ENCODE data around the gene SGPP1. TPM values are rescaled to one million over a fixed set of nuclear protein-coding genes. Genes with fewer than 3 reads are reported as not detected.
"Not testable (repeated sequence)": the region's sequence is repeated elsewhere in the genome, so short reads cannot be mapped to it uniquely, and the experiment has no call there.

Gene SGPP1
- total RNA-seq, 1 experiment from 2014 or later, result 20.8 TPM

DNA sequence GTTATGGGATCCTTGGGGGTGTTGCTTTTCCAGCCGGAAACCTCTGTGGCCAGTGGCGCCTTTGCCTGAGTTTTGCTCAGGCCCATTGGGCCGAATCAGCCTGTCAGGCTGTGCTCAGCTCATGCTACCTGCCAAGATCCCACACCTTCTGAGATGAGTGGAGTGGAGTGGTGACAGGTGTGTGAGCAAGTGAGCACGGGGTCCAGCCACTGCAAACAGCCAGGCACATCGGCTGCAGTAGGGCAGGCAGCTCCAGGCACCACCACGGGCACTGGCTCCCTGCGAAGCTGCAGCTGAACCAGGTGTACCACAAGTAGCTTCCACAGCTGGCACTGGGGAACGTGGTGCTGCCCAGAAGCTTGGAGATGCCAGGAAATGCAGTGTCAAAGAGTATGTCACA, 65.1 kb downstream of the SGPP1 start:
- Mint-ChIP-seq H3K36me3 (ENCODE audit: insufficient read depth, unreplicated experiment) (peaks cover 10% of the 10 kb centered on the region), H3K4me1 (ENCODE audit: insufficient read depth, unreplicated experiment) (peaks cover 6% of the 10 kb centered on the region), H3K27ac (ENCODE audit: low read depth, unreplicated experiment) (no peak overlapping the region), H3K4me3 (ENCODE audit: unreplicated experiment) (no peak overlapping the region), H3K27me3 (ENCODE audit: insufficient read depth, unreplicated experiment) (no peaks in the 10 kb centered on the region), H3K9me3 (ENCODE audit: unreplicated experiment) (no peaks in the 10 kb centered on the region)
- no peak for DNase-seq (ENCODE audit: unreplicated experiment)
- ChIA-PET CTCF (interaction anchor here (0.7 to 1.1 kb wide), 3 partner anchors 19 to 274 kb away, joined by 3 to 4 read pairs (median 4); partner anchors contain the start of gene WDR89), POLR2A (interaction anchor here (0.8 to 1.0 kb wide), 3 partner anchors 12 to 54 kb away, joined by 3 to 5 read pairs (median 4); partner anchors contain the start of gene WDR89)
- TF ChIP-seq, protein P1, sequence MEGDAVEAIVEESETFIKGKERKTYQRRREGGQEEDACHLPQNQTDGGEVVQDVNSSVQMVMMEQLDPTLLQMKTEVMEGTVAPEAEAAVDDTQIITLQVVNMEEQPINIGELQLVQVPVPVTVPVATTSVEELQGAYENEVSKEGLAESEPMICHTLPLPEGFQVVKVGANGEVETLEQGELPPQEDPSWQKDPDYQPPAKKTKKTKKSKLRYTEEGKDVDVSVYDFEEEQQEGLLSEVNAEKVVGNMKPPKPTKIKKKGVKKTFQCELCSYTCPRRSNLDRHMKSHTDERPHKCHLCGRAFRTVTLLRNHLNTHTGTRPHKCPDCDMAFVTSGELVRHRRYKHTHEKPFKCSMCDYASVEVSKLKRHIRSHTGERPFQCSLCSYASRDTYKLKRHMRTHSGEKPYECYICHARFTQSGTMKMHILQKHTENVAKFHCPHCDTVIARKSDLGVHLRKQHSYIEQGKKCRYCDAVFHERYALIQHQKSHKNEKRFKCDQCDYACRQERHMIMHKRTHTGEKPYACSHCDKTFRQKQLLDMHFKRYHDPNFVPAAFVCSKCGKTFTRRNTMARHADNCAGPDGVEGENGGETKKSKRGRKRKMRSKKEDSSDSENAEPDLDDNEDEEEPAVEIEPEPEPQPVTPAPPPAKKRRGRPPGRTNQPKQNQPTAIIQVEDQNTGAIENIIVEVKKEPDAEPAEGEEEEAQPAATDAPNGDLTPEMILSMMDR (IDR thresholded peaks at IDR 0.05; ENCODE audit: unreplicated experiment), result no peak
- no TSS peak for BruUV-seq (replicated peaks)
- intact Hi-C loops (cut with micrococcal nuclease), result no loop called here

DNA sequence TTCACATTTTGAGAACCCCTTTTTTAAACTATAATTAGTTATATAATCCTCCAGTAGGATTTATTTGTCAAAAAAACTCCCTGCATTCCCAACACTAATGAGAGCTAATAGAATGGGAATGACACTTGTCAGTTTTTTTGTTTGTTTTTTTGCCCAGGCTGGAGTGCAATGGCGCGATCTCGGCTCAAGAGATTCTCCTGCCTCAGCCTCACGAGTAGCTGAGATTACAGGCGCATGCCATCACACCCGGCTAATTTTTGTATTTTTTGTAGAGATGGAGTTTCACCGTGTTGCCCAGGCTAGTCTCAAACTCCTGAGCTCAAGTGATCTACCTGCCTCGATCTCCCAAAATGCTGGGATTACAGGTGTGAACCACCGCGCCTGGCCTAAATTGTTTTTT, 66.0 kb downstream of the SGPP1 start:
- BruUV-seq (replicated peaks); H3K4me1 Mint-ChIP-seq (ENCODE audit: insufficient read depth, unreplicated experiment); intact Hi-C loops (cut with micrococcal nuclease); H3K36me3 Mint-ChIP-seq (ENCODE audit: insufficient read depth, unreplicated experiment); H3K27me3 Mint-ChIP-seq (ENCODE audit: insufficient read depth, unreplicated experiment); H3K27ac Mint-ChIP-seq (ENCODE audit: low read depth, unreplicated experiment); DNase-seq (ENCODE audit: unreplicated experiment); H3K4me3 Mint-ChIP-seq (ENCODE audit: unreplicated experiment); H3K9me3 Mint-ChIP-seq (ENCODE audit: unreplicated experiment): not testable (repeated sequence)
- POLR2A ChIA-PET, result interaction anchor here (0.8 to 2.1 kb wide), 2 partner anchors 9 to 20 kb away, joined by 3 to 6 read pairs; partner anchors contain the start of gene WDR89
- CTCF ChIA-PET, result interaction anchor here (0.7 kb wide), 1 partner anchor 8 kb away, joined by 3 read pairs; no protein-coding TSS in a partner anchor

DNA sequence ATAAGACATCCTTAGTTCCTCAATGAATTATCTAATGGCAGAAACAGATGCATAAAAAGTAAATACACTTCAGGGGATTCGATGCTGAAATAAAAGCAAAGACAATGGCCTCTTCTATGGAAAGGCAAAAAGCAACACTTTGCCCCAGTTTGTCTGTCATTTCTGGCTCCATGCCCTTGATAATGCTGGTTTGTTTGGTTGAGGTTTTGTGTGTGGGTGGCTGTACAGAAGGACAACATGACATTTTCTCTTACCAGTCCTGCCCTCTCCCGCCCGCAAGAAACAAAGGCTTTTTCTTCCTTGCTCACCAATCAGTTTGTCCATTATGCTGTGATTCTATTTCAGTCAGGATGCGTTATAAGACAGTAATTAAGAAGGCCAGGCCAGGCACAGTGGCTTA, 68.1 kb downstream of the SGPP1 start:
- intact Hi-C loops (cut with micrococcal nuclease), result no loop called here
- no peak for DNase-seq (ENCODE audit: unreplicated experiment)
- ChIA-PET POLR2A (interaction anchor here (2.1 kb wide), 1 partner anchor 18 kb away, joined by 6 read pairs; the partner anchor contains the start of gene WDR89), CTCF (interaction anchor here (0.6 to 1.0 kb wide), 2 partner anchors 9 to 1491 kb away, joined by 3 to 5 read pairs; no protein-coding TSS in a partner anchor)
- Mint-ChIP-seq H3K27ac (ENCODE audit: low read depth, unreplicated experiment) (no peak overlapping the region), H3K36me3 (ENCODE audit: insufficient read depth, unreplicated experiment) (peaks cover 10% of the 10 kb centered on the region), H3K4me3 (ENCODE audit: unreplicated experiment) (no peak overlapping the region), H3K27me3 (ENCODE audit: insufficient read depth, unreplicated experiment) (no peaks in the 10 kb centered on the region), H3K9me3 (ENCODE audit: unreplicated experiment) (no peaks in the 10 kb centered on the region), H3K4me1 (ENCODE audit: insufficient read depth, unreplicated experiment) (peaks cover 5% of the 10 kb centered on the region)
- no TSS peak for BruUV-seq (replicated peaks)
- TF ChIP-seq, protein P1 (IDR thresholded peaks at IDR 0.05; ENCODE audit: unreplicated experiment), result no peak

DNA sequence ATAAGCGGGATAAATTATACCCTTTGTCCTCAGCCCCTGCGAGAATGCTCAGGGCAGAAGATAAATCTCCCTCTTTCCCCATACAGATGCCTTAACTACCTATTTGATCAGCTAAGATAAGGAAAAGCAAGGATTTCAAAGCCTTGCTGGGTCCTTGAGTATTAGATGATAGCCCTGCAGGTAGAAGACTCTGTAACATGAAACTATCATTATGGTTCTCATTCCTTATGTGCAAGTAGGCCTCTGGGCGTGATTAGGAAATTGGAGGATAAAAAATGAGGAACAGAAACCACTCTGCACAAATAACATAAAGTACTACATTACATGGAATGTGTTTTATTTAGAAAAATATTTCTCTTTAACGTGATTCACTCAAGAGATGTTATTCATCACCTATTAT, 71.7 kb downstream of the SGPP1 start:
- H3K36me3 Mint-ChIP-seq (ENCODE audit: insufficient read depth, unreplicated experiment), result no peaks in the 10 kb centered on the region
- POLR2A ChIA-PET, result no interaction called here

More for the DNA sequence above, 71.7 kb downstream of the SGPP1 start:
- no peaks in the 10 kb centered on the region for H3K27me3 Mint-ChIP-seq (ENCODE audit: insufficient read depth, unreplicated experiment)
- CTCF ChIA-PET, result interaction anchor here (0.7 kb wide), 1 partner anchor 22 kb away, joined by 4 read pairs; no protein-coding TSS in a partner anchor
- DNase-seq (ENCODE audit: unreplicated experiment), result no peak
- no TSS peak for BruUV-seq (replicated peaks)
- H3K4me3 Mint-ChIP-seq (ENCODE audit: unreplicated experiment), result no peak overlapping the region
- intact Hi-C loops (cut with micrococcal nuclease), result no loop called here
- H3K9me3 Mint-ChIP-seq (ENCODE audit: unreplicated experiment), result no peaks in the 10 kb centered on the region
- peaks cover 5% of the 10 kb centered on the region for H3K4me1 Mint-ChIP-seq (ENCODE audit: insufficient read depth, unreplicated experiment)
- H3K27ac Mint-ChIP-seq (ENCODE audit: low read depth, unreplicated experiment), result no peak overlapping the region
- TF ChIP-seq, protein P1 (IDR thresholded peaks at IDR 0.05; ENCODE audit: unreplicated experiment), result no peak

Data from MCF 10A (cell line).